Gastrocnemius medialis (tissue), 4 donors: Measurements from ENCODE around the gene FRMD3. TPM values are rescaled to one million over a fixed set of nuclear protein-coding genes. Genes with fewer than 3 reads are reported as not detected.

Experiments used
- ATAC-seq, 2 donors: fragments of 150-250 bp; one replicate each; pipeline ENCODE4 v1.9.1; 2016
- DNase-seq, 2 donors: peaks; one replicate each; pipeline ENCODE4 v3.0.0-alpha.2; 2019
- H3K27ac ChIP-seq, 4 donors: fragments of 200-600 bp; sonication (generic); 1 replicate in 1 of 4; 2 replicates in 3 of 4; pipeline ENCODE4 v1.5.1; 2016 to 2018; ENCODE audit warnings: mild to moderate bottlenecking in 2 of 4, moderate library complexity in 1 of 4
- H3K27me3 ChIP-seq, 3 donors: fragments of 200-600 bp; sonication (generic) in 2 of 3; 1 replicate in 1 of 3; 2 replicates in 2 of 3; pipeline versions ENCODE4 v1.5.1 to v1.6.0; 2016 to 2019; ENCODE audit warnings: mild to moderate bottlenecking in 1 of 3, moderate library complexity in 1 of 3
- H3K36me3 ChIP-seq, 2 donors: fragments of 200-600 bp; sonication (generic) in 1 of 2; one replicate each; pipeline ENCODE4 v1.5.1; 2017 to 2018
- H3K4me1 ChIP-seq, 2 donors: fragments of 200-600 bp; sonication (generic) in 1 of 2; one replicate each; pipeline ENCODE4 v1.5.1; 2016 to 2017; ENCODE audit warnings: mild to moderate bottlenecking in 2 of 2
- H3K4me3 ChIP-seq, 4 donors: fragments of 200-600 bp; sonication (generic) in 3 of 4; 1 replicate in 1 of 4; 2 replicates in 3 of 4; pipeline ENCODE4 v1.5.1; 2016 to 2019; ENCODE audit warnings: mild to moderate bottlenecking in 2 of 4
- H3K9me3 ChIP-seq, 3 donors: fragments of 200-600 bp; sonication (generic) in 2 of 3; 1 replicate in 1 of 3; 2 replicates in 2 of 3; pipeline ENCODE4 v1.5.1; 2016 to 2019
- POLR2A ChIP-seq, 2 donors: fragments of 450-650 bp; IDR thresholded peaks; one replicate each; pipeline ENCODE4 v1.6.1; 2017; ENCODE audit warnings: antibody characterized with exemption in 2 of 2, mild to moderate bottlenecking in 2 of 2, moderate library complexity in 2 of 2
- in situ Hi-C, 4 donors: fragments of 200-750 bp; cut with MboI; loops; one replicate each; pipeline versions ENCODE4 v1.15.0 to v1.8.0; 2017; ENCODE audit warnings: low sequenced_read_pairs in 4 of 4
- intact Hi-C: fragments of 100-400 bp; cut with DNase I; formaldehyde crosslinking; loops from one replicate; pipeline ENCODE4 v1.15.1; 2023; ENCODE audit warnings: low total_unique reads
- total RNA-seq, 4 donors: library from RNA; depleted of rRNA; stranded (reverse); fragments of >200 nt; gene quantifications; one replicate each; pipeline versions ENCODE4 v1.1.0 to v1.2.3, GENCODE V29; 2016
- TF ChIP-seq, protein P1 (sequence below), 5 experiments: fragments of 450-650 bp in 3 of 5; fragments of 200-600 bp in 2 of 5; sonication (generic) in 2 of 5; IDR thresholded peaks in 4 of 5; conservative IDR thresholded peaks in 1 of 5; 1 replicate in 4 of 5; 2 replicates in 1 of 5; pipeline ENCODE4 v1.5.1; 2016 to 2019; ENCODE audit warnings: antibody characterized with exemption in 5 of 5, mild to moderate bottlenecking in 3 of 5, moderate library complexity in 3 of 5

The FRMD3 gene
- total RNA-seq, 4 donors from 2014 or later, result 62.3 to 120 (median 94.6) TPM

DNA sequence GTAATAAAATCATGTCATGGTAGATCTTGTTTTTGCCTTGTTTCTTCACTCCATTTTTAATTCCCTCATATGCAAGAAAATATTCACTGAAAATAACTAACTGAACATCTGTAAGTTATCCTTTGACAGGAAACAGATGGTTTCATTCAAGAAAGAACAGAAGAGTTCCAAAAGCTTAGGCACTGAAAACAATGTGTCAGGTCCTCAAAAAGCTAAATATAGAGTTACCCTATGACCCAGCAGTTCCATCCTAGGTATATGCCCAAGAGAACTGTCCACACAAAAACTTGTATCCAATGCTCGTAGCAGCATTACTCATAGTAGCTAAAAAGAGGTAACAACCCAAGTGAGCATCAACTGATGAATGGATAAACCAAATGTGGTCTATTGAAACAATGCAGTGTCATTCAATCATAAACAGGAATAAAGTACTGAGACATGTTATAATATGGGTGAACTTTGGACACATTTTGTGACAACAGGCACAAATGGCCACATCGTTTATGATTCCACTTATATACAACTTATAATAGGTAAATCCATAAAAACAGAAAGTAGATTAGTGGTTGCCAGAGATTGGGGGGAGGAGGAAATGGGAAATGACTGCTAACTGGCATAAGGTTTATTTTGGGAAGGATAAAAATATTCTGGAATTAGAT lies 231.0 kb downstream of the FRMD3 start:
- intact Hi-C loops, result no loop called here
- H3K4me1 ChIP-seq, result peaks cover 15 to 36% of the 10 kb centered on the region in 2 donors
- ATAC-seq, result no peak
- no peak overlapping the region for H3K4me3 ChIP-seq
- H3K27ac ChIP-seq, result no peak overlapping the region
- DNase-seq, result no peak
- TF ChIP-seq, protein P1, sequence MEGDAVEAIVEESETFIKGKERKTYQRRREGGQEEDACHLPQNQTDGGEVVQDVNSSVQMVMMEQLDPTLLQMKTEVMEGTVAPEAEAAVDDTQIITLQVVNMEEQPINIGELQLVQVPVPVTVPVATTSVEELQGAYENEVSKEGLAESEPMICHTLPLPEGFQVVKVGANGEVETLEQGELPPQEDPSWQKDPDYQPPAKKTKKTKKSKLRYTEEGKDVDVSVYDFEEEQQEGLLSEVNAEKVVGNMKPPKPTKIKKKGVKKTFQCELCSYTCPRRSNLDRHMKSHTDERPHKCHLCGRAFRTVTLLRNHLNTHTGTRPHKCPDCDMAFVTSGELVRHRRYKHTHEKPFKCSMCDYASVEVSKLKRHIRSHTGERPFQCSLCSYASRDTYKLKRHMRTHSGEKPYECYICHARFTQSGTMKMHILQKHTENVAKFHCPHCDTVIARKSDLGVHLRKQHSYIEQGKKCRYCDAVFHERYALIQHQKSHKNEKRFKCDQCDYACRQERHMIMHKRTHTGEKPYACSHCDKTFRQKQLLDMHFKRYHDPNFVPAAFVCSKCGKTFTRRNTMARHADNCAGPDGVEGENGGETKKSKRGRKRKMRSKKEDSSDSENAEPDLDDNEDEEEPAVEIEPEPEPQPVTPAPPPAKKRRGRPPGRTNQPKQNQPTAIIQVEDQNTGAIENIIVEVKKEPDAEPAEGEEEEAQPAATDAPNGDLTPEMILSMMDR (IDR thresholded peaks at IDR 0.05 in 4 of 5, conservative IDR thresholded peaks at IDR 0.05 in 1 of 5), result no peak
- no peak for TF ChIP-seq POLR2A (IDR thresholded peaks at IDR 0.05)
- H3K36me3 ChIP-seq, result no peaks in the 10 kb centered on the region
- H3K9me3 ChIP-seq, result no peaks in the 10 kb centered on the region
- in situ Hi-C loops, result no loop called here
- H3K27me3 ChIP-seq, result no peaks in the 10 kb centered on the region

DNA sequence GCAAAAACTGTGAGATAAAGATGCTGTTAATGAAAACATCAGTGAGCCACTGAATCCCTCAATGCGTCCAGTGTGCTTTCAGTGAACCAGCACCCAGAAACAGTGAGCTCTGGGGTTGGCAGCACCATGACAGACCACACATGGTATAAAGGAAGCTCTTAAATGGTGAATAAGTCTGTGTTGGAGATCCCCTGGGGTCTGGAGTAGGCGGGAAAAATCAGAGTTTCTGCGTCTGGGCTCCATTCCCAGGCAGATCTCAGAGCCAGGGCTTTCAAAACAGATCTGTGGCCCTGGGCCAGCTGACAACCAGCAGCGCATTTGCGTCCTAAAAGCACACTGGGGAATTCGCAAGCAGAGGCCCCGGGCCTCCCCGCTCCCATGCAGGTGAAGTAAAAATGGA lies 233.5 kb downstream of the FRMD3 start:
- H3K27ac ChIP-seq, result peak overlapping the region in 2 of 4 donors; percentile 32 to 57
- H3K27me3 ChIP-seq, result no peaks in the 10 kb centered on the region
- ATAC-seq (peak; percentile 62 to 79), DNase-seq (peak; percentile 56 to 67)
- H3K4me1 ChIP-seq, result peaks cover 15 to 36% of the 10 kb centered on the region in 2 donors
- TF ChIP-seq, protein P1 (IDR thresholded peaks at IDR 0.05 in 4 of 5, conservative IDR thresholded peaks at IDR 0.05 in 1 of 5), result no peak
- TF ChIP-seq POLR2A (IDR thresholded peaks at IDR 0.05), result no peak
- H3K36me3 ChIP-seq, result no peaks in the 10 kb centered on the region
- no peak overlapping the region for H3K4me3 ChIP-seq
- in situ Hi-C loops, result no loop called here
- intact Hi-C loops, result no loop called here
- H3K9me3 ChIP-seq, result no peaks in the 10 kb centered on the region

DNA sequence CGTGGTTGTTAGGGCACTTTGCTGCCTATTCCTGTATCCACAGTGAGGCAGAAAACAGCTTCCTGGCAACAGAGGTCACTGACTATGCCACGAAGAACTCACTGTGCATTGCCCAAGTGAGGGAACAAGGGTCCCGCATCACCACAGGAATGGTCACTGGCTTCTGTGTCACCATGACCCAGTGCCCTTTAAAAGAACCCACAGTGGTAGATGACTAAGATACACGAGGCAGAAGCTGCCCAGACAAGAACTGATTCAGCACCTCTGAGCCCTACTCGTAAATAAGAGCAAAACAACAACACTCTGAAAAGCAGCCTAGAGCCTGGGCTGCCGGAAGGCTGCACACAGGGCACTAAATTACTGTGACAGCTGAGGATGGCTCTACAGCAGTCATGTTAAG lies 238.6 kb downstream of the FRMD3 start:
- in situ Hi-C loops, result no loop called here
- intact Hi-C loops, result no loop called here
- TF ChIP-seq, protein P1 (IDR thresholded peaks at IDR 0.05 in 4 of 5, conservative IDR thresholded peaks at IDR 0.05 in 1 of 5), result no peak
- TF ChIP-seq POLR2A (IDR thresholded peaks at IDR 0.05), result peak in 1 of 2 donors; percentile 38
- H3K4me1 ChIP-seq, result peaks cover 4 to 19% of the 10 kb centered on the region in 2 donors
- no peaks in the 10 kb centered on the region for H3K27me3 ChIP-seq
- peak overlapping the region; percentile 42 to 83 (median 58) for H3K27ac ChIP-seq
- H3K36me3 ChIP-seq, result no peaks in the 10 kb centered on the region
- peak; percentile 74 to 82 for DNase-seq
- no peak overlapping the region for H3K4me3 ChIP-seq
- no peaks in the 10 kb centered on the region for H3K9me3 ChIP-seq
- ATAC-seq, result peak; percentile 95 to 98

DNA sequence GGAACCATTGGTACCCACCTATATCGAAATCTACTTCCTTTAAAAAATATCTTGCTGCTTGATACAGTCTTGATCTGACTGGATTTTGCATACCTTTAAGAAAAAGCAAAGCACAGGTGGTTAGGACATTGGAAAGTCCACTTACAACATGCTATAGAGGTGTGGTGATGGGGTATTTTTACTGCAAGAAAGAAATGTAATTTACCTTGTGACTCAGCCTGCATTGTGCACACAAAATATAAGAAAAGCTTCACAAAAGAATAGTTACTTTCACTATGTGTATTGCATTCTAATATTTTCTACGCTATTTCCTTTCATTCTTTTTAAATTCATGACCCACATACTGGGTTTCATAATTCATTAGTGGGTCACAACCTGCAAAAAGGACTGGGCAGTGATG lies 239.1 kb downstream of the FRMD3 start:
- peak overlapping the region in 3 of 4 donors; percentile 42 to 83 (median 69) for H3K27ac ChIP-seq
- in situ Hi-C loops, result no loop called here
- intact Hi-C loops, result no loop called here

More for the DNA sequence above, 239.1 kb downstream of the FRMD3 start:
- Histone ChIP-seq H3K27me3 (no peaks in the 10 kb centered on the region), H3K4me1 (peaks cover 0 to 18% of the 10 kb centered on the region in 2 donors), H3K36me3 (no peaks in the 10 kb centered on the region), H3K4me3 (no peak overlapping the region), H3K9me3 (no peaks in the 10 kb centered on the region)
- TF ChIP-seq, protein P1 (IDR thresholded peaks at IDR 0.05 in 4 of 5, conservative IDR thresholded peaks at IDR 0.05 in 1 of 5), result no peak
- TF ChIP-seq POLR2A (IDR thresholded peaks at IDR 0.05), result no peak
- no peak for ATAC-seq
- DNase-seq, result no peak
